HCT116 (cell line): ENCODE results near the gene CDKAL1. TPM values are rescaled to one million over a fixed set of nuclear protein-coding genes. Genes with fewer than 3 reads are reported as not detected.

Source experiments
- ATAC-seq: fragments of 200-7000 bp; cut with Tn5 transposase; 2 replicates; pipeline ENCODE4 v1.9.1; 2020; ENCODE audit warnings: mild to moderate bottlenecking, moderate library complexity
- BruUV-seq: library from RNA; stranded (reverse); fragments of 400-500 nt; replicated peaks from 2 replicates; lab custom pipeline; 2021; lab: Mats Ljungman, UMichigan
- CTCF ChIA-PET: fragments of 300-600 bp; sonication (Branson Sonifier 250); formaldehyde crosslinking; loops from one replicate; lab custom pipeline; 2021; ENCODE audit warnings: antibody characterized with exemption; lab: Charles Lee
- POLR2A ChIA-PET: fragments of 300-600, 350-600 bp; sonication (Branson Sonifier 250); formaldehyde crosslinking; loops from one replicate; lab custom pipeline; 2021; ENCODE audit warnings: antibody characterized with exemption; lab: Charles Lee
- RAD21 ChIA-PET, 2 experiments: fragments of 300-600 bp; sonication (Branson Sonifier 250); formaldehyde crosslinking; loops; one replicate each; lab custom pipeline; 2023; ENCODE audit warnings: low total read pairs in 2 of 2; ENCODE audit not compliant: uncharacterized antibody in 2 of 2, unreplicated experiment in 2 of 2, low non-redundant PET in 1 of 2; lab: Charles Lee
- DNase-seq: peaks from one replicate; pipeline ENCODE4 v3.0.0-alpha.2; 2010; ENCODE audit warnings: low read depth, low spot score
- H2AFZ ChIP-seq: fragments of 200-600 bp; shearing (Covaris generic), sonication (generic); 2 replicates; pipeline ENCODE4 v1.6.1; 2017; ENCODE audit warnings: low read depth, mixed run types, mixed read lengths, antibody characterized with exemption, low read length; ENCODE audit not compliant: poor library complexity, severe bottlenecking
- H3K27ac ChIP-seq: 2 replicates; pipeline ENCODE4 v1.5.1; 2012; ENCODE audit warnings: low read depth, low read length
- H3K27me3 ChIP-seq: fragments of 200-600 bp; sonication (generic); 2 replicates; pipeline ENCODE4 v1.6.1; 2016; ENCODE audit warnings: mixed run types, low read length, mixed read lengths; ENCODE audit not compliant: insufficient read depth
- H3K36me3 ChIP-seq, 2 experiments: fragments of 200-500 bp in 1 of 2; fragments of 200-600 bp in 1 of 2; sonication (Bioruptor generic) in 1 of 2; sonication (generic) in 1 of 2; 2 replicates each; pipeline versions ENCODE4 v1.5.1 to v1.6.1; 2014 to 2016; ENCODE audit warnings: low read length in 2 of 2, inconsistent platforms in 1 of 2, mixed read lengths in 1 of 2, mixed run types in 1 of 2; ENCODE audit not compliant: insufficient read depth in 2 of 2, control insufficient read depth in 1 of 2
- H3K4me1 ChIP-seq, 2 experiments: fragments of 200-600 bp in 1 of 2; sonication (generic) in 1 of 2; 2 replicates each; pipeline versions ENCODE4 v1.5.1 to v1.6.1; 2012 to 2017; ENCODE audit warnings: low read length in 2 of 2, inconsistent platforms in 1 of 2, mild to moderate bottlenecking in 1 of 2, mixed read lengths in 1 of 2, mixed run types in 1 of 2, moderate library complexity in 1 of 2; ENCODE audit not compliant: insufficient read depth in 2 of 2, control insufficient read depth in 1 of 2
- H3K4me2 ChIP-seq: fragments of 200-600 bp; sonication (generic); 2 replicates; pipeline ENCODE4 v1.6.1; 2017; ENCODE audit warnings: mixed run types, low read length, mixed read lengths
- H3K4me3 ChIP-seq, 2 experiments: fragments of 200-600 bp in 1 of 2; sonication (generic) in 1 of 2; replicated peaks in 1 of 2; 2 replicates each; pipeline ENCODE4 v1.5.1; 2011 to 2016; ENCODE audit warnings: low read length in 2 of 2, control low read depth in 1 of 2, low read depth in 1 of 2, mild to moderate bottlenecking in 1 of 2, mixed read lengths in 1 of 2, mixed run types in 1 of 2
- H3K79me2 ChIP-seq: fragments of 200-600 bp; sonication (generic); 2 replicates; pipeline ENCODE4 v1.6.1; 2017; ENCODE audit warnings: mild to moderate bottlenecking, mixed run types, low read length, moderate library complexity, mixed read lengths; ENCODE audit not compliant: insufficient read depth
- H3K9ac ChIP-seq: fragments of 200-600 bp; sonication (generic); 2 replicates; pipeline ENCODE4 v1.6.1; 2016; ENCODE audit warnings: low read length, mixed read lengths
- H3K9me2 ChIP-seq: fragments of 200-600 bp; sonication (generic), shearing (Covaris generic); 2 replicates; pipeline ENCODE4 v1.6.1; 2017; ENCODE audit warnings: mixed run types, mild to moderate bottlenecking, moderate library complexity; ENCODE audit not compliant: insufficient read depth
- H3K9me3 ChIP-seq, 2 experiments: fragments of 200-500 bp in 1 of 2; fragments of 200-600 bp in 1 of 2; sonication (Bioruptor generic) in 1 of 2; sonication (generic) in 1 of 2; 2 replicates each; pipeline ENCODE4 v1.6.1; 2014 to 2017; ENCODE audit warnings: low read length in 2 of 2, mixed read lengths in 2 of 2, inconsistent platforms in 1 of 2, low read depth in 1 of 2, mild to moderate bottlenecking in 1 of 2, mixed run types in 1 of 2, moderate library complexity in 1 of 2; ENCODE audit not compliant: control insufficient read depth in 1 of 2, insufficient read depth in 1 of 2
- H4K20me1 ChIP-seq: fragments of 200-600 bp; sonication (generic), shearing (Covaris generic); 2 replicates; pipeline ENCODE4 v1.6.1; 2017; ENCODE audit warnings: mixed run types, mild to moderate bottlenecking, moderate library complexity; ENCODE audit not compliant: insufficient read depth
- CBX3 ChIP-seq: IDR thresholded peaks from 2 replicates; pipeline ENCODE4 v1.6.1; 2012; ENCODE audit warnings: low read depth
- CEBPB ChIP-seq: IDR thresholded peaks from 2 replicates; pipeline ENCODE4 v1.6.1; 2012; ENCODE audit warnings: low read depth
- CTCF ChIP-seq, 3 experiments: fragments of 200-600 bp in 1 of 3; sonication (generic) in 1 of 3; IDR thresholded peaks in 2 of 3; conservative IDR thresholded peaks in 1 of 3; 2 replicates each; pipeline ENCODE4 v1.5.1; 2012 to 2017; ENCODE audit warnings: low read depth in 2 of 3, low read length in 2 of 3, antibody characterized with exemption in 1 of 3, borderline replicate concordance in 1 of 3, control low read depth in 1 of 3, mild to moderate bottlenecking in 1 of 3, mixed read lengths in 1 of 3, mixed run types in 1 of 3, moderate library complexity in 1 of 3; ENCODE audit not compliant: insufficient read depth in 1 of 3
- EGR1 ChIP-seq: IDR thresholded peaks from 2 replicates; pipeline ENCODE4 v1.6.1; 2012; ENCODE audit warnings: low read depth
- ELF1 ChIP-seq: IDR thresholded peaks from 2 replicates; pipeline ENCODE4 v1.6.1; 2012; ENCODE audit warnings: low read depth, borderline replicate concordance
- EZH2 ChIP-seq: fragments of 200-600 bp; sonication (generic); IDR thresholded peaks from 2 replicates; pipeline ENCODE4 v1.6.1; 2017; ENCODE audit warnings: antibody characterized with exemption, mixed run types
- FOSL1 ChIP-seq: IDR thresholded peaks from 2 replicates; pipeline ENCODE4 v1.6.1; 2012; ENCODE audit warnings: low read depth
- POLR2A ChIP-seq: IDR thresholded peaks from 2 replicates; pipeline ENCODE4 v1.7.0; 2011; ENCODE audit warnings: borderline replicate concordance; ENCODE audit not compliant: insufficient read depth, insufficient read length; ENCODE audit errors: extremely low read depth
- POLR2AphosphoS5 ChIP-seq: IDR thresholded peaks from 2 replicates; pipeline ENCODE4 v1.6.1; 2011; ENCODE audit warnings: mild to moderate bottlenecking, low read depth, low read length, moderate library complexity
- RAD21 ChIP-seq: IDR thresholded peaks from 2 replicates; pipeline ENCODE4 v1.6.1; 2012; ENCODE audit warnings: low read depth, mild to moderate bottlenecking
- REST ChIP-seq: IDR thresholded peaks from 2 replicates; pipeline ENCODE4 v1.6.1; 2012; ENCODE audit warnings: low read depth
- SP1 ChIP-seq: IDR thresholded peaks from 2 replicates; pipeline ENCODE4 v1.6.1; 2012; ENCODE audit warnings: low read depth
- SRF ChIP-seq: IDR thresholded peaks from 2 replicates; pipeline ENCODE4 v1.6.1; 2012; ENCODE audit warnings: low read depth
- TCF7L2 ChIP-seq: IDR thresholded peaks from 2 replicates; pipeline ENCODE4 v1.7.0; 2011; ENCODE audit warnings: borderline replicate concordance, inconsistent platforms; ENCODE audit not compliant: insufficient read depth, insufficient read length; ENCODE audit errors: extremely low read depth
- YY1 ChIP-seq: IDR thresholded peaks from 2 replicates; pipeline ENCODE4 v1.6.1; 2011; ENCODE audit warnings: low read length, low read depth, moderate library complexity, mild to moderate bottlenecking; ENCODE audit not compliant: insufficient replicate concordance; ENCODE audit errors: extremely low read depth
- ZBTB33 ChIP-seq: IDR thresholded peaks from 2 replicates; pipeline ENCODE4 v1.6.1; 2011; ENCODE audit warnings: mild to moderate bottlenecking, low read length, moderate library complexity; ENCODE audit not compliant: insufficient replicate concordance; ENCODE audit errors: extremely low read depth
- ZNF274 ChIP-seq: fragments of 200-500 bp; sonication (Bioruptor generic); IDR thresholded peaks from 2 replicates; pipeline ENCODE4 v1.6.1; 2014; ENCODE audit warnings: mild to moderate bottlenecking, low read depth, low read length, inconsistent platforms
- intact Hi-C: fragments of 100-400 bp; cut with micrococcal nuclease; formaldehyde crosslinking; loops from 2 replicates; pipeline ENCODE4 v1.10.0; 2022
- total RNA-seq: library from RNA; stranded (reverse); gene quantifications from one replicate; pipeline ENCODE4 v1.2.1, GENCODE V29; 2021; ENCODE audit not compliant: unreplicated experiment

CDKAL1 gene
- total RNA-seq, 1 experiment from 2014 or later: 14.9 TPM

- Histone ChIP-seq H3K9me3 (no peaks in the 10 kb centered on the region), H3K9ac (no peak overlapping the region), H4K20me1 (no peaks in the 10 kb centered on the region), H3K9me2 (no peaks in the 10 kb centered on the region), H3K36me3 (no peaks in the 10 kb centered on the region), H3K4me2 (no peak overlapping the region), H3K27ac (no peak overlapping the region), H3K4me1 (peaks cover under 1 to 10% of the 10 kb centered on the region in 2 experiments; a peak in 3 of 4 replicates), H2AFZ (no peak overlapping the region), H3K4me3 (no peak overlapping the region), H3K27me3 (no peaks in the 10 kb centered on the region), H3K79me2 (no peaks in the 10 kb centered on the region)
- intact Hi-C loops: no loop called here
- ATAC-seq: no peak
- POLR2A ChIA-PET: no interaction called here
- BruUV-seq: no TSS peak
- TF ChIP-seq EZH2: no peak
- TF ChIP-seq EGR1: no peak
- TF ChIP-seq YY1: no peak
- TF ChIP-seq ELF1: no peak
- no peak for TF ChIP-seq REST
- no peak for TF ChIP-seq FOSL1
- TF ChIP-seq SRF: no peak
- no peak for TF ChIP-seq ZBTB33
- TF ChIP-seq RAD21: no peak
- no peak for TF ChIP-seq SP1
- TF ChIP-seq CTCF (IDR thresholded peaks at IDR 0.05 in 2 of 3, conservative IDR thresholded peaks at IDR 0.05 in 1 of 3; ENCODE audit: borderline replicate concordance in 1 of 3, insufficient read depth in 1 of 3, low read depth in 2 of 3, low read length in 2 of 3): no peak
- TF ChIP-seq TCF7L2: no peak
- TF ChIP-seq CBX3: no peak
- no peak for TF ChIP-seq ZNF274
- TF ChIP-seq POLR2AphosphoS5: no peak
- no peak for TF ChIP-seq POLR2A
- no peak for TF ChIP-seq CEBPB
- RAD21 ChIA-PET: no interaction called here
- DNase-seq: no peak
- CTCF ChIA-PET: no interaction called here
Observed at GRCh38 chr6:20830576-20830975, 296.3 kb downstream of the CDKAL1 start.
